GM12892 (cell line): Measurements from ENCODE around the gene LAMTOR4.

ENCODE experiments used
- POLR2A ChIP-seq: IDR thresholded peaks from 2 replicates; pipeline ENCODE4 v1.6.1; 2011; ENCODE audit warnings: low read depth, low read length, control low read depth
- POLR2AphosphoS5 ChIP-seq: IDR thresholded peaks from 2 replicates; pipeline ENCODE4 v1.6.1; 2011; ENCODE audit warnings: low read depth, low read length, control low read depth
- TAF1 ChIP-seq: IDR thresholded peaks from 2 replicates; pipeline ENCODE4 v1.6.1; 2011; ENCODE audit warnings: low read depth, mild to moderate bottlenecking, control low read depth, low read length, borderline replicate concordance

DNA sequence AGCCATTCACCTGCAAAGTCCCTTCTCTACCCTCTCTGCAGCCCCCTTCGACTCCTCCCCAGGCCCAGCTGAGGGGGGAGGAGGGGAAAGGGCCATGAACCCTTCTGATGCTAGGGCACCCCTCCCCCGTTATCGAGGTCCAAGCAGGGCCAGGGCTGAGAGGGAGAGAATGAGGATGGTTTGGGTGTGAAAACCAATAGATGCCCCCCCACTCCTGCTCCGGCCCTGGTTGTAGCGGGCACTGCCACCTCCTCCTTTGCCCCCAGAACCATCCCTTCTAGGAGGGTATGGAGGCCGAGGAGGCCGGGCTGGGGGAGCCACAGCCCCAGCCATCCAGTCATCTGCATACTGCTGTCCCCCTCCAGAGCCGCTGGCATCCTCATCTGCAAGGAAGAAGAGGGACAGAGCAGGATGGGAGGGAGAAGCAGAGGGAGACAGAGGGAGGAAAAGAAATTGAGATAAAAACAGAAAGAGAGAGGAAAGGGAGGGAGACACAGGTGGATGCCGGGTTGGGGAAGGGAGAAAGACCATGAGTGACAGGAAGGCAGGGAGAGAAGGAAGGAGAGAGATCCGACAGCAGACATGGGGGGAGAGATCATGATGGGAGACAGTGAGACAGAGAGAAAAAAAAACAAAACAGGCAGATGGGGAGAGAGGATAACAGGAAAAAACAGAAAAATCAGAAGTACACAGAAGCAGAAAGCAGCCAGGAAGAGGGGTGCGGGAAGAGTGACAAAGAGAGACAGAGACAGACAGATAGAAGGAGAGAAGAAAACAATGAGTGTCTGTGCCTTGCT, 21.6 kb downstream of the LAMTOR4 start:
- no peak for TF ChIP-seq POLR2AphosphoS5
- TF ChIP-seq POLR2A: no peak
- TF ChIP-seq TAF1: no peak
